Measurements from ENCODE around the gene APOM. TPM values are rescaled to one million over a fixed set of nuclear protein-coding genes. Genes with fewer than 3 reads are reported as not detected.

The APOM gene
- total and polyA plus RNA-seq, 2 donors, result 0.69 to 3.6 TPM

DNA sequence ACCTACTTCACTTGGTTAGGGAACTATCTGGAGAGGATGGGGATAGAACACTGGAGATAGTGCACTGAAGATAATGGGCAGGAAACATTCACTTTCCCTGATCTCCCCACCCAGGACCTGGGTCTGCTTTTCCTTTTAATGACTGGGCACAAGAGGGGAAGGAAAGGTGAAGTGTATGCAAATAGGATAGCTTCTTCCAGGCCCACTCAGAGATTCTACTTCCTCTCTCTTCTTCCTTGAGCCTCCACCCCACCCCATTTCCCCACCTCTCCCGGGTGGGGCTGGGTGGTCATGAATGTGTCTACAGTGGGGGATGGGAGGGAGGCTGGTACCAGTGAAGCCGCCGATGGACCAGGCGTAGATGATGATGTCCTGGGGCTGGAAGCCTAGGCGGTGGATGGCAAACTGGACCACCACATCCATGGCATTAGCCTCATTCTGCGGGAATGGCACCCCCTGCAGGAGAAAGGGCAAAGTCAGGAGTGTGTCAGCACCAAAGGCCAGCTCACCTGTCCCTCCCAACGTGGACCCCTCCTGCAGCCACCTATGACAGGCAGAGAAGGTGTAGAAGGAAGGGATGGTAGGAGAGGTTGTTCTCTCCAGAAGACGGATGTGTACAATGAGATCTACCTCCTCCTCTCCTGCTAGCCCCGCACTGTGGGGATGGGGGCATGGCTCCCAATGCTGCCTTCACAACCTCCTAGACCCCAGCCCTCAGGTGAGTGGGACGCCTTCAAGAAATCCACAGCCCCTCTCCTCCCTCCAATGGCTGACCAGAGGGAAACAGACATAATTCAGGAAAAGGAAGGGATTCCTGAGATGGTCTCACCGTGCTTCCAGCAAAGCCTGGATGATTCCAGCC, 33.8 kb downstream of the APOM start:
- H3K4me3 ChIP-seq (ENCODE audit: low read depth, low read length), result no peak overlapping the region
- peaks cover 5% of the 10 kb centered on the region for H3K36me3 ChIP-seq (ENCODE audit: insufficient read depth)
- DNase-seq (ENCODE audit: extremely low spot score), result no peak
- 78% methylated on average over 11 of the region's 11 CpGs for WGBS
- no peak overlapping the region for H3K27ac ChIP-seq (ENCODE audit: low read depth)
- H3K4me1 ChIP-seq (ENCODE audit: insufficient read depth), result no peaks in the 10 kb centered on the region

DNA sequence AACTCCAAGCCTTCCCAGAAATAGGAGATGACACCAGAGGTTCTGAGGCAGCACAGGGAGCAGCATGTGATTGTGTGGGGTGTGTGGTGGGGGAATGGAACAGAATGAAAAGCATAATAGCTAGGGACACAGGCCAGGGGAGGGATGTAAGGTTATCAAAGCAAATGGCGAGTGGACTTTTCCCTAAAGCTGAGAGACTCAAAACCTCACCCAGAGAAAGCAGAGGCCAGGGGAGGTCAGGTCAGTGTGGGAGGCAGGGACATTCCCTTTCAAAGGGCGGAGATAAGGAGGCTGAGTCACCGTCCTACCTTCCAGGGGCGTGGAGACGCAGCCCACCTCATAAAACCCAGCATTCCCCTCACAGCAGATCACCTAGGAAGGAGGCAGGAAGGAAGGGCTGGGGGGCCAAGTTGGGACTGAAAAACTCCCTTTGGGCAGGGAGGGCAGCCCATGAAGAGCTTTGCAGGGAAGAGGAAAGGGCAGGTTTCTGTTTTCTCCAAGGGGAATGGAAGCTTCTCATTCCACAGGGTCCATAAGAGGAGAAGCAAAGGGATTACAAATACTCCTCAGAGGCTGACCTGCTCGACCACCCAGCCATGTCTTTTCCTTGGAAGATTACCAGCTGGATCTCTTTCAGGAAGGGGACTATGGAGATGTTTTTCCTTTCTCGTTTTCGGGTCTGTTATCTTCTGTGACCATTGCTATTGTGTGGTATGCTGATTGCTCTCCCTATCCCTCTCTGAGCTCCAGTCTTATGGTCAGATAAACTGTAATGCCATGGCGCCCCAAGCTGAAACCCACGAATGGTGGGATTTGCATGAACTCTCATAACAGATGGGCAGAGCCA, 34.8 kb downstream of the APOM start:
- DNase-seq (ENCODE audit: extremely low spot score), result no peak
- Histone ChIP-seq H3K4me1 (ENCODE audit: insufficient read depth) (no peaks in the 10 kb centered on the region), H3K36me3 (ENCODE audit: insufficient read depth) (peaks cover 5% of the 10 kb centered on the region), H3K27ac (ENCODE audit: low read depth) (no peak overlapping the region), H3K4me3 (ENCODE audit: low read depth, low read length) (no peak overlapping the region)
- WGBS, result 70% methylated on average over 10 of the region's 10 CpGs

- 90% methylated on average over 6 of the region's 6 CpGs for WGBS
- no peaks in the 10 kb centered on the region for H3K4me1 ChIP-seq (ENCODE audit: insufficient read depth)
- no peak overlapping the region for H3K27ac ChIP-seq (ENCODE audit: low read depth)
- H3K36me3 ChIP-seq (ENCODE audit: insufficient read depth), result peaks cover 5% of the 10 kb centered on the region
- DNase-seq (ENCODE audit: extremely low spot score), result no peak
- H3K4me3 ChIP-seq (ENCODE audit: low read depth, low read length), result no peak overlapping the region
Observed at GRCh38 chr6:31691078-31691463, 35.4 kb downstream of the APOM start.

DNA sequence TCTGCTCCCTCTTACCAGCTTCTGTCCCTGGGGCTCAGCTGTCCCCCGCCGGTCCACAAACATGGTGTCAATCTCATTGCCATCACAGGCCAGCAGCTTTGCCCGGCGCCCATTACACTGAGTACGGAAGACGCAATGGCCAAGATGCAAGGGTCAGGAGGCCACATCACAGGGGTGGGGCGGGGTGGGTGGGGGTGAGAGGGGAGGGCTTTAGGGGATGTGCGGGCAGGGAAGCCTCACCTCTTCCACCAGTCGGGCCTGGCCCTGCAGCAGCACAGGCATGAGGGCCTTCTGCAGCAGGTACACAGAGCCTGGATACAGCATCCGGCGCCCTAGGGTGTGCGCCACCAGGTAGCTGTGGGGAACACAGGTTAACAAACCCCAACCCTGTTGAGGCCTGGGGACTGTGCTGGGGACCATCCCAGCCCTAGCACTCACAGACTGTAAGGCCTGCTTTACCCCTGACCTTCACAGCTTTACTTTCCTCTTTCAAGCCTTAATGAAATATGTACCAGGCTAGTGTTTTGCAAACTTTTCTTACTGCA, 35.9 kb downstream of the APOM start:
- DNase-seq (ENCODE audit: extremely low spot score), result no peak
- Histone ChIP-seq H3K36me3 (ENCODE audit: insufficient read depth) (peaks cover 5% of the 10 kb centered on the region), H3K27ac (ENCODE audit: low read depth) (no peak overlapping the region), H3K4me3 (ENCODE audit: low read depth, low read length) (no peak overlapping the region), H3K4me1 (ENCODE audit: insufficient read depth) (no peaks in the 10 kb centered on the region)
- 95% methylated on average over 12 of the region's 12 CpGs for WGBS

- Histone ChIP-seq H3K36me3 (ENCODE audit: insufficient read depth) (peaks cover 5% of the 10 kb centered on the region), H3K4me1 (ENCODE audit: insufficient read depth) (no peaks in the 10 kb centered on the region), H3K4me3 (ENCODE audit: low read depth, low read length) (no peak overlapping the region), H3K27ac (ENCODE audit: low read depth) (no peak overlapping the region)
- 82% methylated on average over 4 of the region's 4 CpGs for WGBS
- DNase-seq (ENCODE audit: extremely low spot score), result no peak
Observed at GRCh38 chr6:31692353-31692752, 36.7 kb downstream of the APOM start.

- H3K36me3 ChIP-seq (ENCODE audit: insufficient read depth), result peaks cover 5% of the 10 kb centered on the region
- no peaks in the 10 kb centered on the region for H3K4me1 ChIP-seq (ENCODE audit: insufficient read depth)
- DNase-seq (ENCODE audit: extremely low spot score), result no peak
- 89% methylated on average over 9 of the region's 9 CpGs for WGBS
- no peak overlapping the region for H3K27ac ChIP-seq (ENCODE audit: low read depth)
- H3K4me3 ChIP-seq (ENCODE audit: low read depth, low read length), result no peak overlapping the region
Observed at GRCh38 chr6:31692886-31693285, 37.2 kb downstream of the APOM start.

DNA sequence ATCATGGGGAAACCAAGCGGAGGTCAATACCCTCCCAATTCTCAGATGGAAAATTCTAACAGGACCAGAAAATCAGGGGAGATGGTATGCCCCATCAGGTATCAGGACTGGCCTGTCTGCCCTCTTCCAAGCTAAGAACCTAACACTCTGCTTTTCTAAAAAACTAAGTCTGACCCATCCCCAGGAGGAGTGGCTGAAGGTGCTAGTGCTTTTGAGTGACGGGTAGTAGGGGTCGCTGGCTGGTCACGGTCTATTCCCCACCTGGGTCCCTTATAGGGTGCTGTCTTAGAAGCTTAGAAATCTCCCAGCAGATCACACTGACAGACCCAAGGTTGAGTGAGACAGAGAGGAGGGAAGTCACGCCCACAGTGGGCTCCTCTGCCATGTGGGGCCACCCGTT, 37.8 kb downstream of the APOM start:
- no peak for DNase-seq (ENCODE audit: extremely low spot score)
- Histone ChIP-seq H3K4me3 (ENCODE audit: low read depth, low read length) (no peak overlapping the region), H3K27ac (ENCODE audit: low read depth) (no peak overlapping the region), H3K36me3 (ENCODE audit: insufficient read depth) (peaks cover 5% of the 10 kb centered on the region), H3K4me1 (ENCODE audit: insufficient read depth) (no peaks in the 10 kb centered on the region)
- 91% methylated on average over 6 of the region's 6 CpGs for WGBS

- H3K4me1 ChIP-seq (ENCODE audit: insufficient read depth), result no peaks in the 10 kb centered on the region
- no peak for DNase-seq (ENCODE audit: extremely low spot score)
- WGBS, result 49% methylated on average over 3 of the region's 3 CpGs
- H3K36me3 ChIP-seq (ENCODE audit: insufficient read depth), result no peaks in the 10 kb centered on the region
- no peak overlapping the region for H3K4me3 ChIP-seq (ENCODE audit: low read depth, low read length)
- H3K27ac ChIP-seq (ENCODE audit: low read depth), result no peak overlapping the region
Observed at GRCh38 chr6:31697555-31697954, 41.9 kb downstream of the APOM start.

- WGBS, result 86% methylated on average over 5 of the region's 5 CpGs
- Histone ChIP-seq H3K4me3 (ENCODE audit: low read depth, low read length) (no peak overlapping the region), H3K36me3 (ENCODE audit: insufficient read depth) (no peaks in the 10 kb centered on the region), H3K4me1 (ENCODE audit: insufficient read depth) (no peaks in the 10 kb centered on the region), H3K27ac (ENCODE audit: low read depth) (no peak overlapping the region)
- DNase-seq (ENCODE audit: extremely low spot score), result no peak
Observed at GRCh38 chr6:31700740-31701401, 45.2 kb downstream of the APOM start.

DNA sequence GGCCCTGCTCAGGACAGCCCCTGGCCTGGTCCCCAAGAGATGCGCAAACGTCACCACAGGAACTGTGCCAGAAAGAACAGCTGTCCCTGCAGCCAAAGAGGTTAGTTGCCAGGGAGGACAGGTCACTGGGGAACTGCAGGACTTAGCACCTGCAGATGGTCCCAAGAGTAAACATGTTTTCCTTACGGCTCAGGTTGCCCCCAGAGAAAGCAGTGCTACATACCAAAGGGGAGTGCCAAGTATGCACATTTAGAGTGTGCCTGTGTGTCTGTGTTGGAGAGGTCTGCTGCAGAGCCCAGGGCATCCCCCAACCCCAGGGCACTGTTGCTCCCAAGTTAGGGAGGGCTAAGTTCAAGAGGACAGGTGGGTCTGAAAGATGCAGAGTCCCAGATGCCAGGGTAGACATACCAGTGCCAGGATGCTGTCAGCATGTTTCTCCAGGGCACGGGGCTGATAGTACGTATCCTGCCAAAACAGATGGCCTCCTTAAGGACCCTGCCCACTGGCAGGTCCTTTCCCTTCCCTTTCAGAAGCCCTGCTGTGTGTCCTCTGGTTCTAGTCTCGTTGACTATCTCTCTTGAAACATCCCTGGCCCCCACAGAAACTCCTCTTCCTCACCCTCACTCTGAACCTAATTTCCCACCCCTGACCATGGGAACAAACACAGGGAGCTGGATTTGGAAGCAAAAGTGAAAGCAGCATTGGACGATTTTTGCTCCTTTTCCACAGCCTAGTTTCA, 46.1 kb downstream of the APOM start:
- Histone ChIP-seq H3K4me3 (ENCODE audit: low read depth, low read length) (peak overlapping the region; percentile 70), H3K36me3 (ENCODE audit: insufficient read depth) (no peaks in the 10 kb centered on the region), H3K27ac (ENCODE audit: low read depth) (no peak overlapping the region), H3K4me1 (ENCODE audit: insufficient read depth) (no peaks in the 10 kb centered on the region)
- WGBS, result 23% methylated on average over 7 of the region's 7 CpGs
- DNase-seq (ENCODE audit: extremely low spot score), result no peak

- Histone ChIP-seq H3K36me3 (ENCODE audit: insufficient read depth) (no peaks in the 10 kb centered on the region), H3K4me3 (ENCODE audit: low read depth, low read length) (peak overlapping the region; percentile 70), H3K4me1 (ENCODE audit: insufficient read depth) (no peaks in the 10 kb centered on the region), H3K27ac (ENCODE audit: low read depth) (peak overlapping the region; percentile 97)
- no peak for DNase-seq (ENCODE audit: extremely low spot score)
- WGBS, result under 1% methylated on average over 10 of the region's 10 CpGs
Observed at GRCh38 chr6:31702405-31702818, 46.7 kb downstream of the APOM start.

DNA sequence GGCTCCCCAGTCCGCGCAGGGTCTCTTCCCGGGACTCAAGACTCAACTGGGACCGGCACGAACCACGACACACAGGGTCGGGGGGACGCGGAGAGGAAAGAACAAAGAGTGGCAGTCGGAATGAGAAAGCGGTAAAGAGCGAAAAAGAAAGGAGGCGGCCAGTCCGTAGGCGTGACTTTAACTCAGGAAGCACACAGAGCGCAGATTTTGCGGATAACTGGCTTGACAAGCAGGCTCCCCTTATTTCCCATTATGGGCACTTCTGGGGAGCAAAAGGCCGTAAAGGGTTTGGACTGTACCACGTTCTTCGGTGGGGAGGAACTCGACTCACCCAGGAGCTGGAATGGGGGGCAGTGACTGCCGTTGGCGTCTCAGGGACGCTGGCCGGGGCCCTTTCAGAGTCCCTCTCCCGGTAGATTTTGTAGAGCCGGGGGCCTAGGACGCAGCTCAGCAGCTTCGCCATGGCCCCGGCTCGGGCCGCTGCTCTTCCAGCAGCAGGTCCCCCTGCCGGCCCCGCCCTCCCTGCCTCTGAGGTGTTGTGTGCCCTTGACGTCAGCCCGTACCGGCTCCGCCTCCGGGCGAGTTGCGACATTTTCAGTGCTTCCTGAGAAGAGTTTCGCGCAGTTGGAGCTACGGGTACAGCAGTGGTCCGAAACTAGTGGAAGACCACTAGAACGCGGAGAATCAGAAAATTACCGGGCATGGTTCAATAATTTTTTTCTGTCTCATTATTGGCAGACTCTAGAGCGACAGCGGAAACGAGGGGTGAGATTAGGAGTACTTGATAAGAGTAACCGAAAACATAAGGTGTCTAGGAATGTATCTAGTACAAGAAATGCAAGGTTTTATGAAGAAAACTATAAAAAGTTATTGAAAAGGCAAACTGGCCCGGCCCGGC, 47.4 kb downstream of the APOM start, which contains the start of gene ABHD16A:
Gene ABHD16A, minus strand, starts transcription at position 506 of the 898 bp plus-strand sequence. Its CDS starts 43 bp downstream, at position 463.
- peak within 1 kb of the TSS; percentile 70 for H3K4me3 ChIP-seq (ENCODE audit: low read depth, low read length)

More for the DNA sequence above, 47.4 kb downstream of the APOM start, which contains the start of gene ABHD16A:
- WGBS, result under 1% methylated on average over 54 of the region's 54 CpGs
- Histone ChIP-seq H3K4me1 (ENCODE audit: insufficient read depth) (no peaks in the 10 kb centered on the region), H3K36me3 (ENCODE audit: insufficient read depth) (no peaks in the 10 kb centered on the region), H3K27ac (ENCODE audit: low read depth) (peak within 1 kb of the TSS; percentile 97)
- peak; percentile 97 for DNase-seq (ENCODE audit: extremely low spot score)

Data from urinary bladder (tissue), 4 donors.